CD4-positive, alpha-beta memory T cell (primary cell): ENCODE results near the gene CLEC4M. TPM values are rescaled to one million over a fixed set of nuclear protein-coding genes. Genes with fewer than 3 reads are reported as not detected.

Experiments used
- CTCF ChIA-PET: fragments of 350-600 bp; sonication (Branson Sonifier 250); formaldehyde crosslinking; loops from one replicate; lab custom pipeline; 2021; ENCODE audit warnings: inconsistent platforms; ENCODE audit not compliant: partially characterized antibody; lab: Charles Lee
- POLR2A ChIA-PET: fragments of 350-600 bp; sonication (Branson Sonifier 250); formaldehyde crosslinking; loops from one replicate; lab custom pipeline; 2021; ENCODE audit not compliant: partially characterized antibody; lab: Charles Lee
- DNase-seq, 5 donors: peaks; one replicate each; pipeline versions ENCODE4 v3.0.0 to v3.0.0-alpha.2; 2020 to 2022; ENCODE audit warnings: mixed read lengths in 1 of 5
- H3K27ac ChIP-seq: one replicate; pipeline ENCODE4 v1.7.0; 2013; ENCODE audit warnings: low read depth, low read length
- H3K27me3 ChIP-seq: 2 replicates; pipeline ENCODE4 v1.7.0; 2013; ENCODE audit warnings: mild to moderate bottlenecking, low read length, moderate library complexity; ENCODE audit not compliant: insufficient read depth
- H3K36me3 ChIP-seq: 2 replicates; pipeline ENCODE4 v1.7.0; 2013; ENCODE audit warnings: mild to moderate bottlenecking, low read length, moderate library complexity; ENCODE audit not compliant: insufficient read depth
- H3K4me1 ChIP-seq: 2 replicates; pipeline ENCODE4 v1.7.0; 2013; ENCODE audit warnings: mild to moderate bottlenecking, low read length, moderate library complexity; ENCODE audit not compliant: insufficient read depth
- H3K4me3 ChIP-seq, 2 donors: one replicate each; pipeline ENCODE4 v1.7.0; 2013; ENCODE audit warnings: low read length in 2 of 2, mild to moderate bottlenecking in 1 of 2
- H3K9me3 ChIP-seq, 2 donors: one replicate each; pipeline ENCODE4 v1.7.0; 2013; ENCODE audit warnings: low read length in 2 of 2, control low read depth in 1 of 2; ENCODE audit not compliant: control insufficient read depth in 1 of 2
- H3K27ac Mint-ChIP-seq, 7 donors: one replicate each; pipeline ENCODE4 v1.8.0; 2020 to 2021; ENCODE audit warnings: mixed read lengths in 7 of 7, mild to moderate bottlenecking in 6 of 7, inconsistent platforms in 3 of 7, moderate library complexity in 3 of 7
- H3K27me3 Mint-ChIP-seq, 2 donors: one replicate each; pipeline ENCODE4 v1.8.0; 2020 to 2021; ENCODE audit warnings: mixed read lengths in 2 of 2
- H3K36me3 Mint-ChIP-seq, 2 donors: one replicate each; pipeline ENCODE4 v1.8.0; 2020 to 2021; ENCODE audit warnings: mixed read lengths in 2 of 2, inconsistent platforms in 1 of 2, mild to moderate bottlenecking in 1 of 2
- H3K4me1 Mint-ChIP-seq, 4 donors: one replicate each; pipeline ENCODE4 v1.8.0; 2020 to 2021; ENCODE audit warnings: mixed read lengths in 4 of 4, mild to moderate bottlenecking in 1 of 4
- H3K4me3 Mint-ChIP-seq, 8 donors: one replicate each; pipeline ENCODE4 v1.8.0; 2020 to 2021; ENCODE audit warnings: mixed read lengths in 8 of 8, mild to moderate bottlenecking in 7 of 8, moderate library complexity in 6 of 8, inconsistent platforms in 3 of 8
- H3K9me3 Mint-ChIP-seq, 8 donors: one replicate each; pipeline ENCODE4 v1.8.0; 2020 to 2021; ENCODE audit warnings: mixed read lengths in 8 of 8, mild to moderate bottlenecking in 5 of 8, inconsistent platforms in 3 of 8, moderate library complexity in 1 of 8
- intact Hi-C: fragments of 100-400 bp; cut with micrococcal nuclease; formaldehyde crosslinking; loops from one replicate; pipeline ENCODE4 v1.15.1; 2023
- polyA plus RNA-seq, 2 donors: library from polyadenylated mRNA; unstranded; fragments of 300-500 nt; fragmentation: Illumina TruSeq; gene quantifications; one replicate each; pipeline ENCODE4 v1.2.3, GENCODE V29; 2021
- total RNA-seq, 2 experiments: library from RNA; stranded (reverse); gene quantifications; one replicate each; pipeline ENCODE4 v1.2.3, GENCODE V29; 2021

Gene CLEC4M
- total and polyA plus RNA-seq, 4 experiments from 2014 or later: not detected

GRCh38 chr19:7783991-7784423 is 21.0 kb downstream of the CLEC4M start:
- Histone ChIP-seq H3K4me1 (peaks cover 2% of the 10 kb centered on the region), H3K9me3 (no peaks in the 10 kb centered on the region), H3K27me3 (peaks cover 7% of the 10 kb centered on the region), H3K36me3 (no peaks in the 10 kb centered on the region), H3K27ac (no peak overlapping the region), H3K4me3 (no peak overlapping the region)
- no peak overlapping the region for H3K4me3 Mint-ChIP-seq
- no peak for DNase-seq
- H3K36me3 Mint-ChIP-seq: no peaks in the 10 kb centered on the region
- CTCF ChIA-PET: interaction anchor here (0.8 kb wide), 1 partner anchor 103 kb away, joined by 3 read pairs; the partner anchor contains the start of gene TRAPPC5
- H3K27ac Mint-ChIP-seq: peak overlapping the region in 2 of 7 donors; percentile 49 to 63
- H3K27me3 Mint-ChIP-seq: peaks cover 15 to 21% of the 10 kb centered on the region in 2 donors
- H3K4me1 Mint-ChIP-seq: peaks cover 0 to 8% (median 2%) of the 10 kb centered on the region in 4 donors
- intact Hi-C loops: no loop called here
- H3K9me3 Mint-ChIP-seq: peaks cover 0 to 11% (median 0%) of the 10 kb centered on the region in 8 donors
- POLR2A ChIA-PET: no interaction called here

- ChIA-PET POLR2A (no interaction called here), CTCF (interaction anchor here (1.0 kb wide), 1 partner anchor 104 kb away, joined by 3 read pairs; the partner anchor contains the start of gene TRAPPC5)
- H3K36me3 Mint-ChIP-seq: no peaks in the 10 kb centered on the region
- Histone ChIP-seq H3K4me3 (no peak overlapping the region), H3K27ac (no peak overlapping the region), H3K9me3 (no peaks in the 10 kb centered on the region), H3K4me1 (peaks cover 10% of the 10 kb centered on the region), H3K27me3 (peaks cover 11% of the 10 kb centered on the region), H3K36me3 (no peaks in the 10 kb centered on the region)
- H3K9me3 Mint-ChIP-seq: peaks cover 0 to 11% (median 0%) of the 10 kb centered on the region in 8 donors
- peaks cover 0 to 16% (median 8%) of the 10 kb centered on the region in 4 donors for H3K4me1 Mint-ChIP-seq
- H3K27ac Mint-ChIP-seq: no peak overlapping the region
- DNase-seq: no peak
- H3K4me3 Mint-ChIP-seq: no peak overlapping the region
- peaks cover 15 to 27% of the 10 kb centered on the region in 2 donors for H3K27me3 Mint-ChIP-seq
- intact Hi-C loops: no loop called here
These were observed 21.8 kb downstream of the CLEC4M start for GRCh38 chr19:7784856-7785255.

GRCh38 chr19:7787141-7787540 is 24.1 kb downstream of the CLEC4M start:
- DNase-seq: no peak
- Histone ChIP-seq H3K4me1 (peaks cover 10% of the 10 kb centered on the region), H3K36me3 (no peaks in the 10 kb centered on the region), H3K27me3 (peaks cover 11% of the 10 kb centered on the region), H3K4me3 (no peak overlapping the region), H3K9me3 (no peaks in the 10 kb centered on the region), H3K27ac (no peak overlapping the region)
- ChIA-PET POLR2A (no interaction called here), CTCF (no interaction called here)
- H3K27ac Mint-ChIP-seq: no peak overlapping the region
- peaks cover 0 to 16% (median 8%) of the 10 kb centered on the region in 4 donors for H3K4me1 Mint-ChIP-seq
- H3K27me3 Mint-ChIP-seq: peaks cover 19 to 21% of the 10 kb centered on the region in 2 donors
- peaks cover 0 to 11% (median 0%) of the 10 kb centered on the region in 8 donors for H3K9me3 Mint-ChIP-seq
- intact Hi-C loops: no loop called here
- H3K36me3 Mint-ChIP-seq: no peaks in the 10 kb centered on the region
- peak overlapping the region in 2 of 8 donors; percentile 36 to 41 for H3K4me3 Mint-ChIP-seq

- DNase-seq: no peak
- H3K27me3 Mint-ChIP-seq: peaks cover 22% of the 10 kb centered on the region in 2 donors
- H3K27ac Mint-ChIP-seq: no peak overlapping the region
- intact Hi-C loops: no loop called here
- H3K4me1 Mint-ChIP-seq: peaks cover 0 to 16% (median 8%) of the 10 kb centered on the region in 4 donors
- no peaks in the 10 kb centered on the region for H3K36me3 ChIP-seq
- H3K36me3 Mint-ChIP-seq: no peaks in the 10 kb centered on the region
- H3K4me1 ChIP-seq: peaks cover 10% of the 10 kb centered on the region
- H3K4me3 ChIP-seq: no peak overlapping the region
- no peaks in the 10 kb centered on the region for H3K9me3 ChIP-seq
- H3K27ac ChIP-seq: no peak overlapping the region
- H3K4me3 Mint-ChIP-seq: peak overlapping the region in 3 of 8 donors; percentile 31 to 41 (median 36)
- CTCF ChIA-PET: no interaction called here
- POLR2A ChIA-PET: no interaction called here
- peaks cover 11% of the 10 kb centered on the region for H3K27me3 ChIP-seq
- H3K9me3 Mint-ChIP-seq: peaks cover 0 to 11% (median 0%) of the 10 kb centered on the region in 8 donors
These were observed 24.6 kb downstream of the CLEC4M start for GRCh38 chr19:7787602-7788177.

GRCh38 chr19:7788178-7788932 is 25.3 kb downstream of the CLEC4M start:
- H3K4me1 ChIP-seq: peaks cover 10% of the 10 kb centered on the region
- no peaks in the 10 kb centered on the region for H3K36me3 Mint-ChIP-seq
- H3K27me3 Mint-ChIP-seq: peaks cover 22% of the 10 kb centered on the region in 2 donors
- H3K4me3 Mint-ChIP-seq: peak overlapping the region in 2 of 8 donors; percentile 31 to 46
- intact Hi-C loops: no loop called here
- no peaks in the 10 kb centered on the region for H3K36me3 ChIP-seq
- no peaks in the 10 kb centered on the region for H3K9me3 ChIP-seq
- H3K4me1 Mint-ChIP-seq: peaks cover 0 to 16% (median 8%) of the 10 kb centered on the region in 4 donors
- ChIA-PET CTCF (no interaction called here), POLR2A (no interaction called here)
- H3K27ac ChIP-seq: no peak overlapping the region
- peaks cover 0 to 11% (median 0%) of the 10 kb centered on the region in 8 donors for H3K9me3 Mint-ChIP-seq
- peak in 1 of 5 donors; percentile 37 for DNase-seq
- H3K4me3 ChIP-seq: no peak overlapping the region
- no peak overlapping the region for H3K27ac Mint-ChIP-seq
- H3K27me3 ChIP-seq: peaks cover 11% of the 10 kb centered on the region

GRCh38 chr19:7788933-7789323 is 25.9 kb downstream of the CLEC4M start:
- H3K9me3 ChIP-seq: no peaks in the 10 kb centered on the region
- peaks cover 11% of the 10 kb centered on the region for H3K27me3 ChIP-seq
- CTCF ChIA-PET: no interaction called here
- no peaks in the 10 kb centered on the region for H3K36me3 ChIP-seq
- DNase-seq: no peak
- peaks cover 0 to 16% (median 8%) of the 10 kb centered on the region in 4 donors for H3K4me1 Mint-ChIP-seq
- no peak overlapping the region for H3K27ac ChIP-seq
- H3K27ac Mint-ChIP-seq: no peak overlapping the region
- peaks cover 16 to 18% of the 10 kb centered on the region in 2 donors for H3K27me3 Mint-ChIP-seq
- intact Hi-C loops: no loop called here
- H3K4me3 Mint-ChIP-seq: peak overlapping the region in 2 of 8 donors; percentile 46 to 52
- peak overlapping the region in 1 of 2 donors; percentile 28 for H3K4me3 ChIP-seq
- POLR2A ChIA-PET: no interaction called here
- H3K36me3 Mint-ChIP-seq: no peaks in the 10 kb centered on the region
- peaks cover 0 to 11% (median 3%) of the 10 kb centered on the region in 8 donors for H3K9me3 Mint-ChIP-seq
- H3K4me1 ChIP-seq: peaks cover 10% of the 10 kb centered on the region

- Histone ChIP-seq H3K36me3 (no peaks in the 10 kb centered on the region), H3K27me3 (peaks cover 11% of the 10 kb centered on the region), H3K4me3 (peak overlapping the region in 1 of 2 donors; percentile 28), H3K9me3 (no peaks in the 10 kb centered on the region), H3K27ac (no peak overlapping the region), H3K4me1 (peaks cover 10% of the 10 kb centered on the region)
- ChIA-PET CTCF (no interaction called here), POLR2A (no interaction called here)
- H3K27me3 Mint-ChIP-seq: peaks cover 13 to 16% of the 10 kb centered on the region in 2 donors
- peak overlapping the region; percentile 17 to 70 (median 68) for H3K4me3 Mint-ChIP-seq
- DNase-seq: peak in 4 of 5 donors; percentile 24 to 56 (median 34)
- peaks cover 0 to 16% (median 8%) of the 10 kb centered on the region in 4 donors for H3K4me1 Mint-ChIP-seq
- H3K36me3 Mint-ChIP-seq: no peaks in the 10 kb centered on the region
- peak overlapping the region in 1 of 7 donors; percentile 47 for H3K27ac Mint-ChIP-seq
- H3K9me3 Mint-ChIP-seq: peaks cover 0 to 11% (median 3%) of the 10 kb centered on the region in 8 donors
- intact Hi-C loops: no loop called here
These were observed 26.4 kb downstream of the CLEC4M start for GRCh38 chr19:7789447-7789846.
